Measurements from ENCODE around the gene AJUBA.

- no peak for TF ChIP-seq POLR2A (IDR thresholded peaks at IDR 0.05)
- TF ChIP-seq CTCF (IDR thresholded peaks at IDR 0.05): no peak
Observed at GRCh38 chr14:22995889-22996625, 13.7 kb upstream of the AJUBA start.

All from tibial nerve (tissue), 3 donors.